Measurements from ENCODE around the gene PTH2R.

Gene PTH2R

GRCh38 chr2:208415255-208415654, 8.7 kb downstream of the PTH2R start:
- no peak for TF ChIP-seq CTCF (IDR thresholded peaks at IDR 0.05)

GRCh38 chr2:208415897-208416296, 9.3 kb downstream of the PTH2R start:
- TF ChIP-seq CTCF (IDR thresholded peaks at IDR 0.05) = no peak

GRCh38 chr2:208426412-208427045, 19.9 kb downstream of the PTH2R start:
- no peak for TF ChIP-seq CTCF (IDR thresholded peaks at IDR 0.05)

- TF ChIP-seq CTCF (IDR thresholded peaks at IDR 0.05) = no peak
These were observed 31.2 kb downstream of the PTH2R start for GRCh38 chr2:208437755-208438154.

- no peak for TF ChIP-seq CTCF (IDR thresholded peaks at IDR 0.05)
These were observed 34.1 kb downstream of the PTH2R start for GRCh38 chr2:208440716-208441115.

- TF ChIP-seq CTCF (IDR thresholded peaks at IDR 0.05) = no peak
These were observed 35.4 kb downstream of the PTH2R start for GRCh38 chr2:208441951-208442350.

- no peak for TF ChIP-seq CTCF (IDR thresholded peaks at IDR 0.05)
These were observed 44.5 kb downstream of the PTH2R start for GRCh38 chr2:208451061-208451460.

GRCh38 chr2:208454861-208455260, 48.3 kb downstream of the PTH2R start:
- TF ChIP-seq CTCF (IDR thresholded peaks at IDR 0.05) = no peak

Data from LNCAP (cell line).